H54 (cell line): ENCODE measurements around the gene CST8.
A peak's percentile ranks its signal among the peaks of the same experiment; 100 is the strongest.

Experiments
- DNase-seq: peaks from one replicate; pipeline ENCODE4 v3.0.0; 2011; ENCODE audit warnings: low spot score, mixed read lengths; ENCODE audit not compliant: insufficient read length
- FAIRE-seq: peaks from 3 replicates; lab custom pipeline; 2011; peaks lifted over from hg19 to GRCh38; lab: Jason Lieb, UNC
- POLR2A ChIP-seq: IDR thresholded peaks from 2 replicates; pipeline ENCODE4 v1.6.1; 2011; ENCODE audit warnings: low read depth, mild to moderate bottlenecking, low read length

CST8 gene

GRCh38 chr20:23524146-23524545 is 33.2 kb downstream of the CST8 start:
- no peak for TF ChIP-seq POLR2A
- FAIRE-seq, result no peak
- no peak for DNase-seq

- no peak for FAIRE-seq
- no peak for TF ChIP-seq POLR2A
- DNase-seq, result no peak
Measured at GRCh38 chr20:23526850-23527249, 35.9 kb downstream of the CST8 start.

- no peak for TF ChIP-seq POLR2A
- no peak for DNase-seq
- no peak for FAIRE-seq
Measured at GRCh38 chr20:23528867-23529431, 38.0 kb downstream of the CST8 start.

- DNase-seq (no peak), FAIRE-seq (no peak)
- no peak for TF ChIP-seq POLR2A
Measured at GRCh38 chr20:23530937-23531567, 40.1 kb downstream of the CST8 start.

- DNase-seq (no peak), FAIRE-seq (no peak)
- no peak for TF ChIP-seq POLR2A
Measured at GRCh38 chr20:23532533-23532932, 41.6 kb downstream of the CST8 start.

- FAIRE-seq (no peak), DNase-seq (no peak)
- TF ChIP-seq POLR2A, result no peak
Measured at GRCh38 chr20:23533161-23533560, 42.2 kb downstream of the CST8 start.

GRCh38 chr20:23534801-23535593 is 44.1 kb downstream of the CST8 start:
- FAIRE-seq, result no peak
- no peak for TF ChIP-seq POLR2A

GRCh38 chr20:23536328-23536974 is 45.5 kb downstream of the CST8 start:
- DNase-seq (no peak), FAIRE-seq (no peak)
- TF ChIP-seq POLR2A, result no peak

More at GRCh38 chr20:23534801-23535593, 44.1 kb downstream of the CST8 start:
- DNase-seq, result no peak

- TF ChIP-seq POLR2A, result no peak
- FAIRE-seq (no peak), DNase-seq (no peak)
Measured at GRCh38 chr20:23537030-23537429, 46.1 kb downstream of the CST8 start.

GRCh38 chr20:23540624-23541023 is 49.7 kb downstream of the CST8 start:
- FAIRE-seq, result no peak
- DNase-seq, result no peak
- no peak for TF ChIP-seq POLR2A

- DNase-seq (peak; percentile 9), FAIRE-seq (no peak)
- TF ChIP-seq POLR2A, result no peak
Measured at GRCh38 chr20:23541330-23541729, 50.4 kb downstream of the CST8 start.

- FAIRE-seq (no peak), DNase-seq (no peak)
- TF ChIP-seq POLR2A, result no peak
Measured at GRCh38 chr20:23541776-23542175, 50.9 kb downstream of the CST8 start.

- no peak for TF ChIP-seq POLR2A
- no peak for DNase-seq
- FAIRE-seq, result no peak
Measured at GRCh38 chr20:23542801-23543200, 51.9 kb downstream of the CST8 start.

- no peak for TF ChIP-seq POLR2A
- no peak for DNase-seq
- FAIRE-seq, result no peak
Measured at GRCh38 chr20:23544133-23544532, 53.2 kb downstream of the CST8 start.
